Kidney epithelial cell (primary cell): ENCODE measurements around the gene SPATA18. TPM values are rescaled to one million over a fixed set of nuclear protein-coding genes. Genes with fewer than 3 reads are reported as not detected.
A peak's percentile ranks its signal among the peaks of the same experiment; 100 is the strongest.

ENCODE experiments used
- DNase-seq: peaks from one replicate; pipeline ENCODE4 v3.0.0-alpha.2; 2010; ENCODE audit warnings: low read depth
- H3K27me3 ChIP-seq: 2 replicates; pipeline ENCODE4 v1.6.0; 2011; ENCODE audit warnings: low read length; ENCODE audit not compliant: control insufficient read depth, insufficient read depth
- H3K36me3 ChIP-seq: 2 replicates; pipeline ENCODE4 v1.5.1; 2011; ENCODE audit warnings: low read length; ENCODE audit not compliant: control insufficient read depth, insufficient read depth
- H3K4me3 ChIP-seq: 2 replicates; pipeline ENCODE4 v1.5.1; 2011; ENCODE audit warnings: low read depth, mild to moderate bottlenecking, control low read depth, low read length
- total RNA-seq: library from RNA; depleted of rRNA; stranded (reverse); fragments of >200 nt; gene quantifications from 2 replicates; pipeline ENCODE4 v1.2.3, GENCODE V29; 2015
- TF ChIP-seq, protein P1 (sequence below): IDR thresholded peaks from 2 replicates; pipeline ENCODE4 v1.5.1; 2011; ENCODE audit warnings: mild to moderate bottlenecking, moderate library complexity, low read length, control low read depth, inconsistent platforms; ENCODE audit not compliant: insufficient read depth, poor library complexity, severe bottlenecking

The SPATA18 gene
- total RNA-seq, 1 donor from 2014 or later: 10.5 TPM

DNA sequence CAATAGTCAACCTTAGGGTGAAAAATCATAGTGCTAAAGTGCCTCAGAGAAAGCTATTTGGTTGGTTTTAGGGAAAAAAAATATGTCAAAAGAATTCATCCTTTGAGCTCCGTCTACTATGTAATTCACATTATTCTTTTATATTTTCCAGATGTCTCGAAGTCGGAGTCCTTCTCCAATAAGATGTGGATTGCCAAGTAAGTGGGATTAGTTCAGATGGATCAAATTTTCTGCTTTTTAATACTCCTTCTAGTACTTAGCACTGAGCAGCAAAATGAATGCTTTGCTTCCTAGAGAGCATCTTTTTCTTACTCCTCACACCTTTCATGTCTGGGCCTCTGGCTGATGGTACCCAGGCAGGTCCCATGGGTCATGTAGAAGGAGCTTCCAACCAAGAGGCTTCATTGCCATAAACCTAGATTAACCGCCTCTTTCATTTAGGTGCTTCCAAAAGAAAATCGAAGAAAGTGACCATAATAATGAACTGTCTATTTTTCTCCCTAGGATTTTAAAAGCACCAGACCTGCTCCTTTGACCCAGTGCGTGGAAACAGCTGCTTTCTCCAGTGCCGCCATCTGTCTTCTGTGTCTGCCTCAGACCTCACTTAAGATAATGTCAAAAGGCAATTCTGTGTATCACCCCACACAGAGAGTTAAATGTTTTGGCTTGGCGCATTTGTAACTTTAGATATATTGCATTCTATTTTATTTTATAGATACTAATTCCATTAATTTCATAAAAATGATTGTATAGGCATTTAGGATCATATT lies 43.5 kb downstream of the SPATA18 start:
- no peaks in the 10 kb centered on the region for H3K27me3 ChIP-seq
- TF ChIP-seq, protein P1, sequence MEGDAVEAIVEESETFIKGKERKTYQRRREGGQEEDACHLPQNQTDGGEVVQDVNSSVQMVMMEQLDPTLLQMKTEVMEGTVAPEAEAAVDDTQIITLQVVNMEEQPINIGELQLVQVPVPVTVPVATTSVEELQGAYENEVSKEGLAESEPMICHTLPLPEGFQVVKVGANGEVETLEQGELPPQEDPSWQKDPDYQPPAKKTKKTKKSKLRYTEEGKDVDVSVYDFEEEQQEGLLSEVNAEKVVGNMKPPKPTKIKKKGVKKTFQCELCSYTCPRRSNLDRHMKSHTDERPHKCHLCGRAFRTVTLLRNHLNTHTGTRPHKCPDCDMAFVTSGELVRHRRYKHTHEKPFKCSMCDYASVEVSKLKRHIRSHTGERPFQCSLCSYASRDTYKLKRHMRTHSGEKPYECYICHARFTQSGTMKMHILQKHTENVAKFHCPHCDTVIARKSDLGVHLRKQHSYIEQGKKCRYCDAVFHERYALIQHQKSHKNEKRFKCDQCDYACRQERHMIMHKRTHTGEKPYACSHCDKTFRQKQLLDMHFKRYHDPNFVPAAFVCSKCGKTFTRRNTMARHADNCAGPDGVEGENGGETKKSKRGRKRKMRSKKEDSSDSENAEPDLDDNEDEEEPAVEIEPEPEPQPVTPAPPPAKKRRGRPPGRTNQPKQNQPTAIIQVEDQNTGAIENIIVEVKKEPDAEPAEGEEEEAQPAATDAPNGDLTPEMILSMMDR: no peak
- DNase-seq: no peak

DNA sequence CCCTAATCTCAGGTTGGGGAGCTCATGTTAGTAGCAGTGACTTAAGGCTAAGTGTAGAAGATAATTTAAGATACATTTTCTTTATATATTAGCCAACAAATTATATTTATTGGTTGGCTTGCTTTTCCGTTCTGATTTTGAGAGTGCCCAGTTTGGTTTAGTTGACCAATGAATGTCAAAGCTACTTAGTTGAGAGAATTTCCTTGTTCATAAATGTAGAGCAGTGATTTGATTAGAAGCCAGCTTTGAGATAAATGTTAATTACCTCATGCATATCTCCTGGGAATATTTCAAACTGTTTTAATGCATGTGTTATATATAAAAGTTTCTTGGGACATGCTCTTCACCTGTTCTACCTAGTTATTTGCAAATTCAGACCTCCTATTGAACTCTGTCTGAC lies 44.3 kb downstream of the SPATA18 start:
- H3K4me3 ChIP-seq: no peak overlapping the region
- DNase-seq: no peak
- TF ChIP-seq, protein P1: no peak
- no peaks in the 10 kb centered on the region for H3K27me3 ChIP-seq
- no peaks in the 10 kb centered on the region for H3K36me3 ChIP-seq

More for the DNA sequence above, 43.5 kb downstream of the SPATA18 start:
- no peaks in the 10 kb centered on the region for H3K36me3 ChIP-seq
- no peak overlapping the region for H3K4me3 ChIP-seq

DNA sequence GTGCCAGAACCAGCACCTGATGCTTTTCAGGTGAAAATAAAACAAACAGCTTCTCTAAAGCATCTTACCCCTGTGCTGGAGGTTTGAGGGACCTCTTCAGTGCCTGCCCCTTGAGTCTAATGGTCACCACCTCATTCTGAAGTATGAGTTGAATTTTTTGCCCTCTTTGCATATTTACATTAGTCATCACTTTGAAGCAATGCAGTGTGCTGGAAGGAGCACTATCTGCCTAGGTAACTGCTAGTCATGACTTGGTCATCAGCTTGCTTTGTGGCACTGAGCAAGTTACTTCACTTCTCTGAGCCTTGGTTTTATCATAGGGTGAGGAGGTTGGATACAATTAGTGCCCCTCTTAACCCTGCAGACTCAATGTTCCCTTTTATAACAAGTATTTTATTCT lies 44.9 kb downstream of the SPATA18 start:
- Histone ChIP-seq H3K4me3 (no peak overlapping the region), H3K27me3 (no peaks in the 10 kb centered on the region), H3K36me3 (no peaks in the 10 kb centered on the region)
- TF ChIP-seq, protein P1: no peak
- DNase-seq: no peak

DNA sequence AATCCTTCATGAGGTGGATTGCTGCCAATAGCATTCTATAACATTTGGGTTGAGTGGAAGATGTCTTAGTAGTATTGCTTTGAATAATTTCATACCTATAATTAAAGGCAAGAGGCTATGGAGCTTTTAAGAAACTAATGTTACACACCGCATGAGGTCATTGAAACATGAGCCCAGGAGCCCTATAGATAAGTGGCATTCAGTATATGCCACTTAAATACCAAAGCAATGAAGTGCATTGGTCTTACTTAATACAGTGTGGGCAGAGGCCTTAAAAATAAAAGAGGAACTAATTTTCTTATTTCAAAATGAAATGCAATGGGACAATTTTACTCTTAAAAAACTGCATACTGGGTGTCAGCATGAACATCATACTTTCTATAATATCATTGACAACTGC lies 47.5 kb downstream of the SPATA18 start:
- Histone ChIP-seq H3K4me3 (no peak overlapping the region), H3K36me3 (no peaks in the 10 kb centered on the region), H3K27me3 (no peaks in the 10 kb centered on the region)
- TF ChIP-seq, protein P1: no peak
- DNase-seq: no peak

DNA sequence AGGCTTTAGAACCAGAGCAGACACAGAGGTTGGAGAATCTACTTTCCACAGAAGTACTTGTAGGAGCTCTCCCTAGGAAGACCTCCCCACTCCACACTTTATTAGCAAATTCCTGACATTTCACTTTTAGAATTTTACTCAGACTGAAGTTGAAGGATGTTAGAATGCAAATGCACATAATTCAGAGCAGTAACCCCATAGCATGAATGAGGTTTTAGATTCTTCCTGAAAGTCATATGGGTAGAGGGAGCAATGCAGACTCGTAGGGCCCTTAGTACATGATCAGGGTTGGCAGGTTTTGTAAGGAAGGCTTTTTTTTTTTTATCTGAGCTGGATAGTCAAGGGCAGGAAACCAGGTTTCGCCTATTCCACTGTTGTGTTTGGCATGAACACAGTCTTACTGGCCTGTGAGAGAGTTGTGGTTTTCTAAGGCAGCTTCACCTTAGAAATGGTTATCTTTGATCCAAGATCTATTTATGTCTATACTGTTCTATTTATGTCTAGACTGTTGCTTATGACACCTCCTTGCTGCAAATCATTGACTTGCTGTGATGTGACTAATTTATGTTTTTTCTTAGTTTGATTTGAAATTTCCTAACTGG lies 48.9 kb downstream of the SPATA18 start:
- H3K27me3 ChIP-seq: no peaks in the 10 kb centered on the region
- no peak overlapping the region for H3K4me3 ChIP-seq
- DNase-seq: peak; percentile 47
- TF ChIP-seq, protein P1: no peak
- no peaks in the 10 kb centered on the region for H3K36me3 ChIP-seq
